ENCODE data around the gene ADCY1.

Gene ADCY1

DNA sequence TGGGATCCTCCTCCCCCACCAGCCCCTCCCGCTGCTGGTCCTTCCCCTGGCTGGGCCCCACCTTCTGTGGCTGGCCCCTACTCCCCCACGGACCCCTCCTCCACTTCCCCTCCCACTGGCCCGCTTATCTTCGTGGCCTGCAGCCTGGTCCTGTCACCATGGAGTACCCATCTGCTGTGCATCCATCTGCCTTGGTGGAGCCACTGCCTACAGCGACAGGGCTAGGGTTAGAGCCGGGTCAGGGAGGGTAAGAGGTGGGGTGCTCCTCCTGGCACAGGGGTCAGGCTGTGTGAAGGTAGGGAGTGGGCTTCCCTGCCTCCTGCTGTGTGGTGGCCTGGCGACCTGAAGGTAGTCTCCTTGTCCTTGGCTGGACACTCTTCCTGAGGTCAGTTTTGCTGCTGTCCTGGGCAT lies 5.2 kb downstream of the ADCY1 start:
- H3K9me3 Mint-ChIP-seq = no peaks in the 10 kb centered on the region
- peaks cover 26% of the 10 kb centered on the region for H3K27me3 Mint-ChIP-seq (ENCODE audit: low read depth, poor library complexity)
- peak; percentile 35 for DNase-seq
- H3K4me3 Mint-ChIP-seq = no peak overlapping the region
- H3K27ac Mint-ChIP-seq = no peak overlapping the region
- TF ChIP-seq, protein P1, sequence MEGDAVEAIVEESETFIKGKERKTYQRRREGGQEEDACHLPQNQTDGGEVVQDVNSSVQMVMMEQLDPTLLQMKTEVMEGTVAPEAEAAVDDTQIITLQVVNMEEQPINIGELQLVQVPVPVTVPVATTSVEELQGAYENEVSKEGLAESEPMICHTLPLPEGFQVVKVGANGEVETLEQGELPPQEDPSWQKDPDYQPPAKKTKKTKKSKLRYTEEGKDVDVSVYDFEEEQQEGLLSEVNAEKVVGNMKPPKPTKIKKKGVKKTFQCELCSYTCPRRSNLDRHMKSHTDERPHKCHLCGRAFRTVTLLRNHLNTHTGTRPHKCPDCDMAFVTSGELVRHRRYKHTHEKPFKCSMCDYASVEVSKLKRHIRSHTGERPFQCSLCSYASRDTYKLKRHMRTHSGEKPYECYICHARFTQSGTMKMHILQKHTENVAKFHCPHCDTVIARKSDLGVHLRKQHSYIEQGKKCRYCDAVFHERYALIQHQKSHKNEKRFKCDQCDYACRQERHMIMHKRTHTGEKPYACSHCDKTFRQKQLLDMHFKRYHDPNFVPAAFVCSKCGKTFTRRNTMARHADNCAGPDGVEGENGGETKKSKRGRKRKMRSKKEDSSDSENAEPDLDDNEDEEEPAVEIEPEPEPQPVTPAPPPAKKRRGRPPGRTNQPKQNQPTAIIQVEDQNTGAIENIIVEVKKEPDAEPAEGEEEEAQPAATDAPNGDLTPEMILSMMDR (IDR thresholded peaks at IDR 0.05) = no peak
- no peaks in the 10 kb centered on the region for H3K36me3 Mint-ChIP-seq (ENCODE audit: low read depth)
- H3K4me1 Mint-ChIP-seq = peaks cover 51% of the 10 kb centered on the region

DNA sequence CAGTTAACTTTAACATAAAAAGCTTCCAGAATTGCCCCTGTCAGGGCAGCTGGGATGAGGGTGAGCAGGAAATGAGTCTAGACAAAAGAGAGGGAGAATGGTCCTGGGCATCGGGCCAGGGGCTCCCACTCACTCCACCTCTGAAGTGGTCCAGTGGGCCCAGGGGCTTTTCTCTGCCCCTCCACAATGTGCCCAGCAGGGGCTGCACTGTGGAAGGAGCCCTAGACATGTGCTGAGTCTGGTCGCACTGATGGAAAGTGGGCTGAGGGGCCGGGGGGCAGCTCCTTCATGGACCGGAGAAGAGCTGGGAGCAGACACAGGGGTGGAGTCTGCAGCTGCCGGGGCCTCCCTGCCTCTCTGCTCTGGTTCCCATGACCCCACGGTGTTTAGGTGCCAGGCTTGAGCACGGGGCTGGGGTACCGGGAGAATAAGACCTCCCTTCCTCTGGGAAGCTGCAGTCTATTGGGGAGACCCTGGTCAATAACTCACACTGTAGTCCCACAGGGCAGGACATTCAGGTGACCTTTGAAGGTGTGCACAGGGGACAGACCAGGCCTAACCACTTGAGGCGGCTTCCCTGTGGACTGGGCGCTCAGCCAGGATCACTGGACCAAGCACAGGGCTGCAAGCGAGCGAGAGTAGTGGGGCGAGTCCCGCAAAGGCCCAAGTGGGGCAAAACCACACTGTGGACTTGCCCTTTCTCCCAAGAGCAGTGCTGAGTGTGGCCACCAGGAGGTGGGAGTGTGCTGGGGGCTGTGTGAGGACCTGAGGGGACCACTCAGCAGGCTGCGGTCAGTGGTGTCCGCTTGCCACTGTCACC lies 6.1 kb downstream of the ADCY1 start:
- TF ChIP-seq, protein P1 (IDR thresholded peaks at IDR 0.05) = peak; percentile 44
- H3K4me1 Mint-ChIP-seq = peaks cover 48% of the 10 kb centered on the region
- H3K9me3 Mint-ChIP-seq = no peaks in the 10 kb centered on the region
- peak; percentile 41 for DNase-seq
- no peak overlapping the region for H3K4me3 Mint-ChIP-seq
- H3K27me3 Mint-ChIP-seq (ENCODE audit: low read depth, poor library complexity) = peaks cover 22% of the 10 kb centered on the region
- H3K36me3 Mint-ChIP-seq (ENCODE audit: low read depth) = no peaks in the 10 kb centered on the region
- no peak overlapping the region for H3K27ac Mint-ChIP-seq

DNA sequence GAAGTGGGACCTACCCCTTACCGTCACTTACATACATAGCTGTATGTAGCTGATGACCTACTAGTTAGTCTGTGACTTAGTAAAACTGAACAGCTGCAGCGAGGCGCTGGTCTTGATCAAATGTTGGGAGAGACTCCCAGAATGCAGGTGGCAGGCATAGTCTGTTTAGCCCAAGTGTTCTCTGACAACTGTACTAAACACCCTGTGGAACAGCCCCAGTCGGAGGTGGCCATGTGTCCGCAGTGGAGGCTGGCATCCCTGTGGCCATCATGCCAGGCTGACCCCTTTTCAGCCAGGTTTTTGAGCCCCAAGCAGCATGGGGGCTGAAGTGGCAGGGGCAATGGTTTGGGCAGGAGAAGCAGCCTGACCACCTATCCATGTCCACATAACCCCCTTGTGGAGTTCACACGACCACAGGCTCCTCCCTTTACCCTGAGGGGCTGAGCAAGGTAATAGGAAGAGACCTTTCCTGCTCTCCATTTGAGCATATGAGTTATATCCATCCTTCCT lies 7.2 kb downstream of the ADCY1 start:
- TF ChIP-seq, protein P1 (IDR thresholded peaks at IDR 0.05) = no peak
- H3K4me1 Mint-ChIP-seq = peaks cover 42% of the 10 kb centered on the region
- no peaks in the 10 kb centered on the region for H3K9me3 Mint-ChIP-seq
- no peak overlapping the region for H3K27ac Mint-ChIP-seq
- H3K27me3 Mint-ChIP-seq (ENCODE audit: low read depth, poor library complexity) = peaks cover 12% of the 10 kb centered on the region
- H3K4me3 Mint-ChIP-seq = no peak overlapping the region
- no peak for DNase-seq
- no peaks in the 10 kb centered on the region for H3K36me3 Mint-ChIP-seq (ENCODE audit: low read depth)

DNA sequence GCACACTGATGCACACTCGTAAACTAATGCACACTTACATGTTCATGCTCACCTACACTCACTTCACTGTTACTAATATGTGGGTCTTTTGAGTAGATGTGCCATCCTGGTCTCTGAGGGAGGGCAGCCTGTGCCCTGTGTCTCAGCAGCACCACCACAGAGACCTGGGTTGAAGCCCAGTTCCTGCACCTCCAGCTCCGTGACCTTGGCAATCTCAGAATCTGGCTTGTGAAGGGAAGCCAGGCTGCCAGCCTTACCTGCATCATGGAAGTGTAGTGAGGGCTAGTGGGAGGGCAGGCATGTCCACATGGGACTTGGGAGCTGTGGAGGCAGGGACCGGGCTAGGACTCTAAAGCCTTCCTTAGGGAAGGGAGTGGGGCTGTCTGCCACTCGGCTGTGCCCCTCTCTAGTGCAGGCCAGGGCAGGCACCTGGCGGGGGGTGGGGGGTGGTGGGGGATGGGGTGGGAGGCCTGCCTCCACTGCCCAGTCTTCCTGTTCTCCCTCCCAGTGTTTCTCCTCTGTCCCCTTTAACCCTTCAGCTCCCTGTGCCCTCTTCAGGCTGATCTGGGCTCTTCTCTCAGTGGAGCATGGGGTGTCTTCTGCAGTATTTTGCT lies 8.1 kb downstream of the ADCY1 start:
- Mint-ChIP-seq H3K4me3 (peak overlapping the region; percentile 26), H3K9me3 (no peaks in the 10 kb centered on the region), H3K36me3 (ENCODE audit: low read depth) (no peaks in the 10 kb centered on the region), H3K4me1 (peaks cover 42% of the 10 kb centered on the region), H3K27me3 (ENCODE audit: low read depth, poor library complexity) (peaks cover 3% of the 10 kb centered on the region), H3K27ac (no peak overlapping the region)
- DNase-seq = no peak
- TF ChIP-seq, protein P1 (IDR thresholded peaks at IDR 0.05) = no peak

DNA sequence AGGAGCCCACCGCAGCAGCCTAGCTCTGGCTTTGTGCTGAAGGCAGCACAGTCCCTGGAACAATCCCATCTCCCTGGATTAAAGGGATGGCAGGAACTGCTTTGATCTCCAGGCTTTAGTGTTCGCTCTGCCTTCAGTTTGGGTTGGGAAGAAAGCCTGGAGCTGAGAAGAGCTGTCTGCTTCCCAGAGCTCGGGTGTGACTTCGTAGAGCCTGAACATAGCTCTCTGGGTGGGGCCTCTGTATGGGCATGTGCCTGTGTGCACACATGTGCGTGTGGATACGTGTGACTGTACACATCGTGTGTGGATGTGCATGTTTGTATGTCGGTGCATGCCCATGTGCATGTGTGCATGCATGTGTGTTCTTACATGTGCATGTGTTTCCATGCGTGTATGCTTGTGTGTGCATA lies 8.7 kb downstream of the ADCY1 start:
- no peak overlapping the region for H3K27ac Mint-ChIP-seq
- no peaks in the 10 kb centered on the region for H3K27me3 Mint-ChIP-seq (ENCODE audit: low read depth, poor library complexity)
- H3K36me3 Mint-ChIP-seq (ENCODE audit: low read depth) = no peaks in the 10 kb centered on the region
- no peak for DNase-seq
- peaks cover 42% of the 10 kb centered on the region for H3K4me1 Mint-ChIP-seq
- H3K9me3 Mint-ChIP-seq = no peaks in the 10 kb centered on the region
- TF ChIP-seq, protein P1 (IDR thresholded peaks at IDR 0.05) = no peak
- H3K4me3 Mint-ChIP-seq = no peak overlapping the region
